ENCODE measurements around the gene GSTP1. TPM values are rescaled to one million over a fixed set of nuclear protein-coding genes. Genes with fewer than 3 reads are reported as not detected.
A peak's percentile ranks its signal among the peaks of the same experiment; 100 is the strongest.

GSTP1 gene
- total and polyA plus RNA-seq, 7 donors = 224 to 410 (median 285) TPM

DNA sequence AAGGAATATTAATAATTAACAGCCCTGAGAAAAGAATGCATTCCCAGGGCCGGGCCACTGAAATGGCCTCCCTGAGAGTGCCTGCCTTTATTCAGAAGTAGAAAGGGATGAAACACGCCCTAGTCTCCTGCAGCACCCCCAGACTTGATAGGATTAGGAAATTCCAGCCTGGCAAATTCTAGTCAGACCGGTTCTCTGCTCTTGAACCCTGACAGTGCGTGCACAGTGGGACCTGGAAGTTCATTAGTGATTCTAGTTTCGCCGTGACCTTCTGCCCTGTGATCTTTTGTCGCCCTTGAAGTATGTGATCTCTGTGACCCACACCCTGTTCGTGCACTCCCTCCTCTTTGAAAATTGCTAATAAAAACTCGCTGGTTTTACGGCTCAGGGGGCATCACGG lies 2.1 kb upstream of the GSTP1 start:
- ATAC-seq (no peak), DNase-seq (no peak)
- Histone ChIP-seq H3K27me3 (ENCODE audit: insufficient read depth in 3 of 3, low read length in 2 of 3) (peaks cover 0 to 12% (median 3%) of the 10 kb centered on the region in 3 donors), H3K4me3 (no peak overlapping the region), H3K27ac (no peak overlapping the region), H3K36me3 (ENCODE audit: insufficient read depth in 1 of 2, low read depth in 1 of 2) (peaks cover 0 to 18% of the 10 kb centered on the region in 2 donors), H3K9me3 (no peaks in the 10 kb centered on the region), H3K4me1 (peaks cover 12% of the 10 kb centered on the region)
- TF ChIP-seq, protein P1, sequence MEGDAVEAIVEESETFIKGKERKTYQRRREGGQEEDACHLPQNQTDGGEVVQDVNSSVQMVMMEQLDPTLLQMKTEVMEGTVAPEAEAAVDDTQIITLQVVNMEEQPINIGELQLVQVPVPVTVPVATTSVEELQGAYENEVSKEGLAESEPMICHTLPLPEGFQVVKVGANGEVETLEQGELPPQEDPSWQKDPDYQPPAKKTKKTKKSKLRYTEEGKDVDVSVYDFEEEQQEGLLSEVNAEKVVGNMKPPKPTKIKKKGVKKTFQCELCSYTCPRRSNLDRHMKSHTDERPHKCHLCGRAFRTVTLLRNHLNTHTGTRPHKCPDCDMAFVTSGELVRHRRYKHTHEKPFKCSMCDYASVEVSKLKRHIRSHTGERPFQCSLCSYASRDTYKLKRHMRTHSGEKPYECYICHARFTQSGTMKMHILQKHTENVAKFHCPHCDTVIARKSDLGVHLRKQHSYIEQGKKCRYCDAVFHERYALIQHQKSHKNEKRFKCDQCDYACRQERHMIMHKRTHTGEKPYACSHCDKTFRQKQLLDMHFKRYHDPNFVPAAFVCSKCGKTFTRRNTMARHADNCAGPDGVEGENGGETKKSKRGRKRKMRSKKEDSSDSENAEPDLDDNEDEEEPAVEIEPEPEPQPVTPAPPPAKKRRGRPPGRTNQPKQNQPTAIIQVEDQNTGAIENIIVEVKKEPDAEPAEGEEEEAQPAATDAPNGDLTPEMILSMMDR (IDR thresholded peaks at IDR 0.05) = no peak
- WGBS, 3 donors = 53 to 67% (median 63%) methylated on average over 11 of the region's 11 CpGs
- intact Hi-C loops (cut with DNase I) = no loop called here

DNA sequence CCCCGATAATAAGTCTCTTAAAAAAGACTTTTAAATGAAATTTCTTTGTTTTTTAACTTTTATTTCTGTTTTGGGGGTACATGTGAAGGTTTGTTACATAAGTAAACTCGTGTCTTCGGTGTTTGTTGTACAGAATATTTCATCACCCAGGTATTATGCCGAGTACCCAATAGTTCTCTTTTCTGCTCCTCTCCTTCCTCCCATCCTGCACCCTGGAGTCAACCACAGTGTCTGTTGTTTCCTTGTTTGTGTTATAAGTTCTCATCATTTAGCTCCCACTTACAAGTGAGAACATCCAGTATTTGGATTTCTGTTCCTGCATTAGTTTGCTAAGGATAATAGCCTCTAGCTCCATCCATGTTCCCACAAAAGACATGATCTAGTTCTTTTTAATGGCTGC lies 1.6 kb upstream of the GSTP1 start:
- no peak for ATAC-seq
- no peaks in the 10 kb centered on the region for H3K9me3 ChIP-seq
- TF ChIP-seq, protein P1 (IDR thresholded peaks at IDR 0.05) = no peak
- H3K27me3 ChIP-seq (ENCODE audit: insufficient read depth in 3 of 3, low read length in 2 of 3) = peaks cover 0 to 7% (median 3%) of the 10 kb centered on the region in 3 donors
- no peak for DNase-seq
- H3K4me1 ChIP-seq = peaks cover 12% of the 10 kb centered on the region
- H3K4me3 ChIP-seq = no peak overlapping the region
- H3K36me3 ChIP-seq (ENCODE audit: insufficient read depth in 1 of 2, low read depth in 1 of 2) = peaks cover 0 to 24% of the 10 kb centered on the region in 2 donors
- H3K27ac ChIP-seq = no peak overlapping the region
- intact Hi-C loops (cut with DNase I) = no loop called here
- 82 to 87% (median 86%) methylated on average over 4 of the region's 4 CpGs for WGBS, 3 donors

GRCh38 chr11:67584205-67584880 lies 731 bp downstream of the GSTP1 start:
- ATAC-seq (peak; percentile 39 to 67 (median 55)), DNase-seq (peak; percentile 78 to 86)
- peak overlapping the region; percentile 95 for H3K4me3 ChIP-seq
- H3K4me1 ChIP-seq = peaks cover 12% of the 10 kb centered on the region
- no peaks in the 10 kb centered on the region for H3K27me3 ChIP-seq (ENCODE audit: insufficient read depth in 3 of 3, low read length in 2 of 3)
- H3K9me3 ChIP-seq = no peaks in the 10 kb centered on the region
- peak overlapping the region; percentile 96 for H3K27ac ChIP-seq
- intact Hi-C loops (cut with DNase I) = no loop called here
- TF ChIP-seq, protein P1 (IDR thresholded peaks at IDR 0.05) = no peak
- WGBS, 3 donors = 16 to 21% (median 20%) methylated on average over 24 to 33 of the region's 33 CpGs
- peaks cover 0 to 47% of the 10 kb centered on the region in 2 donors for H3K36me3 ChIP-seq (ENCODE audit: insufficient read depth in 1 of 2, low read depth in 1 of 2)

DNA sequence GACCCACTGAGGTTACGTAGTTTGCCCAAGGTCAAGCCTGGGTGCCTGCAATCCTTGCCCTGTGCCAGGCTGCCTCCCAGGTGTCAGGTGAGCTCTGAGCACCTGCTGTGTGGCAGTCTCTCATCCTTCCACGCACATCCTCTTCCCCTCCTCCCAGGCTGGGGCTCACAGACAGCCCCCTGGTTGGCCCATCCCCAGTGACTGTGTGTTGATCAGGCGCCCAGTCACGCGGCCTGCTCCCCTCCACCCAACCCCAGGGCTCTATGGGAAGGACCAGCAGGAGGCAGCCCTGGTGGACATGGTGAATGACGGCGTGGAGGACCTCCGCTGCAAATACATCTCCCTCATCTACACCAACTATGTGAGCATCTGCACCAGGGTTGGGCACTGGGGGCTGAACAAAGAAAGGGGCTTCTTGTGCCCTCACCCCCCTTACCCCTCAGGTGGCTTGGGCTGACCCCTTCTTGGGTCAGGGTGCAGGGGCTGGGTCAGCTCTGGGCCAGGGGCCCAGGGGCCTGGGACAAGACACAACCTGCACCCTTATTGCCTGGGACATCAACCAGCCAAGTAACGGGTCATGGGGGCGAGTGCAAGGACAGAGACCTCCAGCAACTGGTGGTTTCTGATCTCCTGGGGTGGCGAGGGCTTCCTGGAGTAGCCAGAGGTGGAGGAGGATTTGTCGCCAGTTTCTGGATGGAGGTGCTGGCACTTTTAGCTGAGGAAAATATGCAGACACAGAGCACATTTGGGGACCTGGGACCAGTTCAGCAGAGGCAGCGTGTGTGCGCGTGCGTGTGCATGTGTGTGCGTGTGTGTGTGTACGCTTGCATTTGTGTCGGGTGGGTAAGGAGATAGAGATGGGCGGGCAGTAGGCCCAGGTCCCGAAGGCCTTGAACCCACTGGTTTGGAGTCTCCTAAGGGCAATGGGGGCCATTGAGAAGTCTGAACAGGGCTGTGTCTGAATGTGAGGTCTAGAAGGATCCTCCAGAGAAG lies 1.6 kb downstream of the GSTP1 start:
- Histone ChIP-seq H3K36me3 (ENCODE audit: insufficient read depth in 1 of 2, low read depth in 1 of 2) (peaks cover 0 to 49% of the 10 kb centered on the region in 2 donors), H3K9me3 (no peaks in the 10 kb centered on the region), H3K27ac (peak overlapping the region; percentile 96), H3K4me3 (peak overlapping the region; percentile 95), H3K4me1 (peaks cover 12% of the 10 kb centered on the region), H3K27me3 (ENCODE audit: insufficient read depth in 3 of 3, low read length in 2 of 3) (no peaks in the 10 kb centered on the region)
- intact Hi-C loops (cut with DNase I) = no loop called here
- ATAC-seq (no peak), DNase-seq (no peak)
- TF ChIP-seq, protein P1 (IDR thresholded peaks at IDR 0.05) = no peak
- 85 to 86% (median 85%) methylated on average over 21 of the region's 21 CpGs for WGBS, 3 donors

All from psoas muscle (tissue), 8 donors.